ENCODE measurements around the gene MEIS2.

Gene MEIS2

GRCh38 chr15:37015451-37015850 is 84.9 kb downstream of the MEIS2 start:
- TF ChIP-seq CTCF (IDR thresholded peaks at IDR 0.05; ENCODE audit: borderline replicate concordance, extremely low read depth, low read length, poor library complexity, severe bottlenecking): no peak
- TF ChIP-seq EZH2 (IDR thresholded peaks at IDR 0.05; ENCODE audit: borderline replicate concordance, low read depth, low read length, severe bottlenecking): no peak
- H3K9ac ChIP-seq (ENCODE audit: low read depth, low read length): no peak overlapping the region
- no peak overlapping the region for H3K4me2 ChIP-seq (ENCODE audit: insufficient read depth, low read length)
- no peaks in the 10 kb centered on the region for H4K20me1 ChIP-seq (ENCODE audit: insufficient read depth, low read length)
- ATAC-seq (ENCODE audit: insufficient read depth, low read depth) (no peak), DNase-seq (no peak)
- H3K9me3 ChIP-seq (ENCODE audit: insufficient read depth, low read length, severe bottlenecking): no peaks in the 10 kb centered on the region
- no peaks in the 10 kb centered on the region for H3K79me2 ChIP-seq (ENCODE audit: insufficient read depth, low read length)
- H3K4me1 ChIP-seq (ENCODE audit: insufficient read depth, low read length): no peaks in the 10 kb centered on the region
- H3K36me3 ChIP-seq (ENCODE audit: insufficient read depth, low read length): no peaks in the 10 kb centered on the region
- no peak overlapping the region for H2AFZ ChIP-seq (ENCODE audit: low read depth, low read length)
- H3K27me3 ChIP-seq (ENCODE audit: insufficient read depth, low read length, poor library complexity): no peaks in the 10 kb centered on the region
- no peak overlapping the region for H3K4me3 ChIP-seq (ENCODE audit: low read depth in 1 of 2, low read length in 2 of 2)
- no peak overlapping the region for H3K27ac ChIP-seq (ENCODE audit: low read length)

- no peak overlapping the region for H3K4me2 ChIP-seq (ENCODE audit: insufficient read depth, low read length)
- ATAC-seq (ENCODE audit: insufficient read depth, low read depth): no peak
Observed at GRCh38 chr15:37015035-37015434, 85.3 kb downstream of the MEIS2 start.

GRCh38 chr15:37014566-37014965 is 85.8 kb downstream of the MEIS2 start:
- no peaks in the 10 kb centered on the region for H4K20me1 ChIP-seq (ENCODE audit: insufficient read depth, low read length)
- TF ChIP-seq EZH2 (IDR thresholded peaks at IDR 0.05; ENCODE audit: borderline replicate concordance, low read depth, low read length, severe bottlenecking) (no peak), CTCF (IDR thresholded peaks at IDR 0.05; ENCODE audit: borderline replicate concordance, extremely low read depth, low read length, poor library complexity, severe bottlenecking) (no peak)
- H3K4me2 ChIP-seq (ENCODE audit: insufficient read depth, low read length): no peak overlapping the region
- no peaks in the 10 kb centered on the region for H3K4me1 ChIP-seq (ENCODE audit: insufficient read depth, low read length)
- no peak overlapping the region for H2AFZ ChIP-seq (ENCODE audit: low read depth, low read length)
- no peak overlapping the region for H3K4me3 ChIP-seq (ENCODE audit: low read depth in 1 of 2, low read length in 2 of 2)
- H3K9me3 ChIP-seq (ENCODE audit: insufficient read depth, low read length, severe bottlenecking): no peaks in the 10 kb centered on the region
- no peak overlapping the region for H3K27ac ChIP-seq (ENCODE audit: low read length)
- no peak for DNase-seq
- H3K36me3 ChIP-seq (ENCODE audit: insufficient read depth, low read length): no peaks in the 10 kb centered on the region
- no peaks in the 10 kb centered on the region for H3K27me3 ChIP-seq (ENCODE audit: insufficient read depth, low read length, poor library complexity)
- no peak overlapping the region for H3K9ac ChIP-seq (ENCODE audit: low read depth, low read length)
- no peak for ATAC-seq (ENCODE audit: insufficient read depth, low read depth)
- H3K79me2 ChIP-seq (ENCODE audit: insufficient read depth, low read length): no peaks in the 10 kb centered on the region

More at GRCh38 chr15:37015035-37015434, 85.3 kb downstream of the MEIS2 start:
- H4K20me1 ChIP-seq (ENCODE audit: insufficient read depth, low read length): no peaks in the 10 kb centered on the region
- no peaks in the 10 kb centered on the region for H3K4me1 ChIP-seq (ENCODE audit: insufficient read depth, low read length)
- TF ChIP-seq CTCF (IDR thresholded peaks at IDR 0.05; ENCODE audit: borderline replicate concordance, extremely low read depth, low read length, poor library complexity, severe bottlenecking): no peak
- no peak for TF ChIP-seq EZH2 (IDR thresholded peaks at IDR 0.05; ENCODE audit: borderline replicate concordance, low read depth, low read length, severe bottlenecking)
- DNase-seq: no peak
- no peak overlapping the region for H3K4me3 ChIP-seq (ENCODE audit: low read depth in 1 of 2, low read length in 2 of 2)
- H3K27ac ChIP-seq (ENCODE audit: low read length): no peak overlapping the region
- H3K9ac ChIP-seq (ENCODE audit: low read depth, low read length): no peak overlapping the region
- H3K36me3 ChIP-seq (ENCODE audit: insufficient read depth, low read length): no peaks in the 10 kb centered on the region
- no peaks in the 10 kb centered on the region for H3K9me3 ChIP-seq (ENCODE audit: insufficient read depth, low read length, severe bottlenecking)
- H3K27me3 ChIP-seq (ENCODE audit: insufficient read depth, low read length, poor library complexity): no peaks in the 10 kb centered on the region
- no peaks in the 10 kb centered on the region for H3K79me2 ChIP-seq (ENCODE audit: insufficient read depth, low read length)
- H2AFZ ChIP-seq (ENCODE audit: low read depth, low read length): no peak overlapping the region

- ATAC-seq (ENCODE audit: insufficient read depth, low read depth) (no peak), DNase-seq (no peak)
- H3K27ac ChIP-seq (ENCODE audit: low read length): no peak overlapping the region
- H3K79me2 ChIP-seq (ENCODE audit: insufficient read depth, low read length): no peaks in the 10 kb centered on the region
- H3K4me2 ChIP-seq (ENCODE audit: insufficient read depth, low read length): no peak overlapping the region
- H3K4me1 ChIP-seq (ENCODE audit: insufficient read depth, low read length): no peaks in the 10 kb centered on the region
- H3K27me3 ChIP-seq (ENCODE audit: insufficient read depth, low read length, poor library complexity): no peaks in the 10 kb centered on the region
- H3K36me3 ChIP-seq (ENCODE audit: insufficient read depth, low read length): no peaks in the 10 kb centered on the region
- H2AFZ ChIP-seq (ENCODE audit: low read depth, low read length): no peak overlapping the region
- H3K9ac ChIP-seq (ENCODE audit: low read depth, low read length): no peak overlapping the region
- H3K9me3 ChIP-seq (ENCODE audit: insufficient read depth, low read length, severe bottlenecking): no peaks in the 10 kb centered on the region
- H3K4me3 ChIP-seq (ENCODE audit: low read depth in 1 of 2, low read length in 2 of 2): no peak overlapping the region
- H4K20me1 ChIP-seq (ENCODE audit: insufficient read depth, low read length): no peaks in the 10 kb centered on the region
- TF ChIP-seq CTCF (IDR thresholded peaks at IDR 0.05; ENCODE audit: borderline replicate concordance, extremely low read depth, low read length, poor library complexity, severe bottlenecking) (no peak), EZH2 (IDR thresholded peaks at IDR 0.05; ENCODE audit: borderline replicate concordance, low read depth, low read length, severe bottlenecking) (no peak)
Observed at GRCh38 chr15:37014137-37014536, 86.2 kb downstream of the MEIS2 start.

All from DND-41 (cell line).